ENCODE results near the gene RACGAP1.

The RACGAP1 gene

DNA sequence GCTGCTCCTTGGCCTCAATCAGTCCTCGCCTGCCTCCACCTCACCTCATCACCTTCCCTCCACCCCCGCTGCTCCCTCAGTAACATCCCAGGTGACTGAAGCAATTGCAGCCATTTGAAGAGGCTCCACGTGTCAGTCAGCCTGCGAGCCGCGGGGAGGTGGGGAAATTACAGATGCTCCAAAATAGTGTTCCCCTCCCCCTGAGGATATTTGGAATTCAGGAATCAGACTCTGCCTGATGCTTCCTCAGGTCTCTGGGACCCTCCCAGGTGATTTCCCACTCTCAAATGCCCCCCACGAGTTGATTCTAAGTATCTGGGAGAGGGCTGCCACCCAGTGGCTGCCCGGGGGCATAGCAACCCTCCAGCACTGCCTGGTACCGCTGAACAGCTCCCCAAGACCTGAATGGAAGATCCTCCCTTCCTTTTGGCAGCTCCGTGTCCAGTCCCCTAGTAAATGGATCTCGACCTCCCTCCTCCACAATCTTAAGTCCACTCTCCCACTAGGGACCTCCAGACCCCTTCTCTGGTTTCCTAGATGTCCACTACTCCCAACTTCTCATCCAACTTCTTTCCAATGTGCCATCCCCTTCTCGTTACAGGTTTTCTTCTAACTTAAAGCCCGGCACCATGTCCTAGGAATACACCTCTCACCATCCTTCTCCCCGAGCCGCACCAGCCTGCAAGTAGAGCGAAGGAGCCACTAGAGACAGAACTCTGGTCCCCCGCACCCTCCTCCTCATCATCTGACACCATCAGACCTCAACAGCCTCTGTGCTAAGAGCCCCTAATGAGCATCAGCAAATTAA is 30.7 kb upstream of the RACGAP1 start:
- H3K4me3 ChIP-seq (ENCODE audit: low read depth in 1 of 2, low read length in 2 of 2), result no peak overlapping the region
- H3K27ac ChIP-seq (ENCODE audit: low read depth, low read length), result no peak overlapping the region
- H3K27me3 ChIP-seq (ENCODE audit: control insufficient read depth in 1 of 2, insufficient read depth in 2 of 2, low read length in 2 of 2), result peaks cover 17 to 37% of the 10 kb centered on the region in 2 donors
- H3K4me1 ChIP-seq (ENCODE audit: control insufficient read depth in 1 of 2, insufficient read depth in 2 of 2, low read length in 2 of 2), result peaks cover 16 to 23% of the 10 kb centered on the region in 2 donors
- H3K9ac ChIP-seq (ENCODE audit: low read depth in 1 of 2, low read length in 2 of 2), result no peak overlapping the region
- H3K36me3 ChIP-seq (ENCODE audit: control insufficient read depth in 1 of 2, insufficient read depth in 2 of 2, low read length in 2 of 2), result no peaks in the 10 kb centered on the region
- H3K9me3 ChIP-seq (ENCODE audit: control insufficient read depth in 1 of 2, low read length in 2 of 2), result no peaks in the 10 kb centered on the region

DNA sequence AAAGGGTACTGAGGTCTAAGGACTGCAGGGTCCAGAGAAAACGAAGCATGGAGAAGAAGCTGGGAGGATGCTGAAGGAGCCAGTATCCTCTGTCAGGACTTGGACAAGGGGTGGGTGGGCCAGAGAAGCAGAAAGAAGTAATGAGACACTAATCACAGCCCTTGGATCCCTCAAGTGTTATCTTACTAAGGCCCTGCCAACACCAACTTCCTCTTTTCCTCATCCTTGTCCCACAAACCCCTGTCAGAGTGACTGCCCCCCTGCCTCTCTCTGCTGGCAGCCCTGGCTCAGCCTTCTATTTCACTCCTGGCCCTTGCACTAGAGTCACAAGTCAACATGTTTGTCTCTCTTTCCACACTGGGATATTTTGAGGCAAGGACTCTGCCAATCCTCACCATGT is 28.3 kb upstream of the RACGAP1 start:
- peaks cover 19 to 36% of the 10 kb centered on the region in 2 donors for H3K27me3 ChIP-seq (ENCODE audit: control insufficient read depth in 1 of 2, insufficient read depth in 2 of 2, low read length in 2 of 2)
- H3K36me3 ChIP-seq (ENCODE audit: control insufficient read depth in 1 of 2, insufficient read depth in 2 of 2, low read length in 2 of 2), result no peaks in the 10 kb centered on the region
- H3K4me1 ChIP-seq (ENCODE audit: control insufficient read depth in 1 of 2, insufficient read depth in 2 of 2, low read length in 2 of 2), result peaks cover 13 to 28% of the 10 kb centered on the region in 2 donors
- H3K9ac ChIP-seq (ENCODE audit: low read depth in 1 of 2, low read length in 2 of 2), result no peak overlapping the region
- no peak overlapping the region for H3K4me3 ChIP-seq (ENCODE audit: low read depth in 1 of 2, low read length in 2 of 2)
- no peaks in the 10 kb centered on the region for H3K9me3 ChIP-seq (ENCODE audit: control insufficient read depth in 1 of 2, low read length in 2 of 2)
- H3K27ac ChIP-seq (ENCODE audit: low read depth, low read length), result no peak overlapping the region

DNA sequence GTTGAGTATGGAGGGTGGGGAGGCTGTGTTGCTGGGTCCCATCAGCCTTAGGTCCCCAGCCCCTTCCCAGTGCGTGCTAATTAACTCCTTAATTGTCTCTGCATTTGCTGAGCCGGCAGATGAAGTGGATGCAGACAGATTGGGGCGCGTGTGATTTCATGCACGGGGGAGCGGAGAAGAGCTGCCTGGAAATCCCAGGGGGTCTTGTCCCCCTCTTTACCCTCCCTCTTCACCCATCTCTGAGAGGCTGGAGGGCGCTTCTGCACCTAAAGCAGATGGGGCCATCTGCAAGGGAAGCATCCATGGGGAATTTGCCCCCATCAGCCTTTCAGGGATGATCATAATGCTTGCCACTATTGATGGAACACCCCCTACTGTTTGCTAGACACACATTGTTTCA is 27.7 kb upstream of the RACGAP1 start:
- Histone ChIP-seq H3K27ac (ENCODE audit: low read depth, low read length) (no peak overlapping the region), H3K4me1 (ENCODE audit: control insufficient read depth in 1 of 2, insufficient read depth in 2 of 2, low read length in 2 of 2) (peaks cover 10 to 28% of the 10 kb centered on the region in 2 donors)

DNA sequence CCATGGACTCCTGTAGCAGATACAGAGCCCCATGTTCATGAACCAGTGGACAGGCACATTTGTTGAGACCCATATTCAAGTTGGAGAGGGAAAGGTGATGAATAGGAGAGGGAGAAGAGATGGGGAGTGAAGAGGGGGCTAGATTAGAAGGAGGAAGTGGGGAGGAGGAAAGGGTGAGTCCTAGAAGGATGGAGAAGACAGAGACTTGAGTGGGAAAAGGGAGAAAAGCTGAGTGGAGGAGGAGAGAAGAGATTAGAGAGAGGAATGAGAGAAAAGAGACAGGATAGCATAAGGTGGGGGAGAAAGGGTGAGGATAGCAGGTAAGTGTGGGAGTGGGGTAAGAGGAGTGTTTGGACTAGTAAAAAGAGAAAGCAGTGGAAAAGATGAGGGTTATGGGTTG is 27.2 kb upstream of the RACGAP1 start:
- H3K9ac ChIP-seq (ENCODE audit: low read depth in 1 of 2, low read length in 2 of 2), result no peak overlapping the region
- no peaks in the 10 kb centered on the region for H3K36me3 ChIP-seq (ENCODE audit: control insufficient read depth in 1 of 2, insufficient read depth in 2 of 2, low read length in 2 of 2)
- no peak overlapping the region for H3K4me3 ChIP-seq (ENCODE audit: low read depth in 1 of 2, low read length in 2 of 2)
- H3K27me3 ChIP-seq (ENCODE audit: control insufficient read depth in 1 of 2, insufficient read depth in 2 of 2, low read length in 2 of 2), result peaks cover 19 to 29% of the 10 kb centered on the region in 2 donors
- no peaks in the 10 kb centered on the region for H3K9me3 ChIP-seq (ENCODE audit: control insufficient read depth in 1 of 2, low read length in 2 of 2)
- peaks cover 9 to 28% of the 10 kb centered on the region in 2 donors for H3K4me1 ChIP-seq (ENCODE audit: control insufficient read depth in 1 of 2, insufficient read depth in 2 of 2, low read length in 2 of 2)
- H3K27ac ChIP-seq (ENCODE audit: low read depth, low read length), result no peak overlapping the region

More for the DNA sequence above, 27.7 kb upstream of the RACGAP1 start:
- Histone ChIP-seq H3K36me3 (ENCODE audit: control insufficient read depth in 1 of 2, insufficient read depth in 2 of 2, low read length in 2 of 2) (no peaks in the 10 kb centered on the region), H3K9me3 (ENCODE audit: control insufficient read depth in 1 of 2, low read length in 2 of 2) (no peaks in the 10 kb centered on the region), H3K4me3 (ENCODE audit: low read depth in 1 of 2, low read length in 2 of 2) (no peak overlapping the region), H3K9ac (ENCODE audit: low read depth in 1 of 2, low read length in 2 of 2) (no peak overlapping the region), H3K27me3 (ENCODE audit: control insufficient read depth in 1 of 2, insufficient read depth in 2 of 2, low read length in 2 of 2) (peaks cover 19 to 30% of the 10 kb centered on the region in 2 donors)

DNA sequence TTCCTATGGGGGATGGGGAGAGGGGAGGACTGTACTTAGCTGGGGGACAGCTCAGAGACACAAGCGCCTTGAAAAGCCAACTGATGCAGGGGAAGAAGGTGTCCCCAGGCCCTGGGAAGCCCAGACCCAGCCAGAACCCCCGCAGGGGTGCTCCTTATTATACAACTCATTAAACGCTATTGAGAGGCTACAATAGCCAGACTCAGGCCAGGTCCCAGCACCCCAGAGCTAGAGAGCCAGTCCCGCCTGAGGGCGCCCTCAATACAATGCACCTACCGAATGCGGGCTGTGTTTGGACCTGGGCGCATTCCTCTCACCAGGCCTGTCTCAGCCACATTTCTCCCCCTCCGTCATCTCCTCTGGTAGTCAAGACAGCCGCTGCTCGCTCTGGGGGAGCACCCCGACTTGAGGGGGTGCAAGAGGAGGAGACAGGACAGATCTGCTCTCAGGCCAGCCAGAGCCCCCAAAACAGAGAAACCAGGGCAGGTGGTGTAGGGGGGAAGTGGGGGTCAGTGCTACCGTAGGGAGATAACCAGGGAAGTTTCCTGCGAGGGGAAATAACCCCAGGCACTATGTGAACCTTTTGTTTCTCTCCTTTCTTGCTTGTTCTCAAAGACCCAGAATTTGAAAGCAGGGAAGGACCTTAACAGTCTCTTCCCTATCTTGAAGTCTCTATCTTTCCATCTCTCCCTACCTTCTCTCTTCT is 26.0 kb upstream of the RACGAP1 start:
- H3K4me3 ChIP-seq (ENCODE audit: low read depth in 1 of 2, low read length in 2 of 2), result no peak overlapping the region
- H3K9me3 ChIP-seq (ENCODE audit: control insufficient read depth in 1 of 2, low read length in 2 of 2), result no peaks in the 10 kb centered on the region
- peaks cover 12 to 19% of the 10 kb centered on the region in 2 donors for H3K27me3 ChIP-seq (ENCODE audit: control insufficient read depth in 1 of 2, insufficient read depth in 2 of 2, low read length in 2 of 2)

DNA sequence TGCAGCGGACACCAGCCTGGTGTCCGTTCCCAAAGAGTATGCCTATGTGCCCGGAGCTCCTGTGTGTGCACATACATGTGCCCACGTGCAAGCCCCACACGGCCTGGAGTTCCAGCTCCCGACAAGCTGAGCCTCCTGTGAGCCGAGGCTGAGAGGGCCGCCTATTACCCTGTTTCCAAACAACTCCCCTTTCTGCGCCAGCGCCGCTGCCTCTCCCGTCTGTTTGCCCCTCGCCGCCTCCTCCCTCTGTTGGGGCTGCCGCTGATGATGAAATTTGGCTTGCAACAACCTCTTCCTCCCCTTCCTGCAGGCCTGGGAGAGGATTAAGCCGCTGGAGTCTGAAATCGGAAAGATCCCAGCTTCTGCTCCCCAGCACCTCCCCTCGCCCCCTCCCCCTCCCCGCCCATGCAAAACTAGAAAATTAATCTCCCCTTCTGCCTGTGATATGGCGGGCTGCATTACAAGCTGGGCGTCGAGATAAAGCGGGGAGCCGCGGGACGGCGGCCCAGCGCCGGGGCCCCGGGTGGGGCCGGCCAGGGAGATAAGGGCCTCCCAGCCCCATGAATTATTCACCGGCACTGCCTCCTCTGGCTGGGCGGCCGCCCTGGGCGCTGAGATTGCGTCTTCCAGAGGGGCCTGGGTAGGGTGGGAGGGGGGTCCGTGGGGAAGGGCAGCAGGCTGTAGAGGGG is 25.3 kb upstream of the RACGAP1 start:
- Histone ChIP-seq H3K9ac (ENCODE audit: low read depth in 1 of 2, low read length in 2 of 2) (no peak overlapping the region), H3K27me3 (ENCODE audit: control insufficient read depth in 1 of 2, insufficient read depth in 2 of 2, low read length in 2 of 2) (peaks cover 12 to 16% of the 10 kb centered on the region in 2 donors), H3K4me3 (ENCODE audit: low read depth in 1 of 2, low read length in 2 of 2) (peak overlapping the region; percentile 29 to 50)

More for the DNA sequence above, 26.0 kb upstream of the RACGAP1 start:
- H3K27ac ChIP-seq (ENCODE audit: low read depth, low read length), result no peak overlapping the region
- H3K36me3 ChIP-seq (ENCODE audit: control insufficient read depth in 1 of 2, insufficient read depth in 2 of 2, low read length in 2 of 2), result no peaks in the 10 kb centered on the region
- no peak overlapping the region for H3K9ac ChIP-seq (ENCODE audit: low read depth in 1 of 2, low read length in 2 of 2)
- peaks cover 9 to 20% of the 10 kb centered on the region in 2 donors for H3K4me1 ChIP-seq (ENCODE audit: control insufficient read depth in 1 of 2, insufficient read depth in 2 of 2, low read length in 2 of 2)

DNA sequence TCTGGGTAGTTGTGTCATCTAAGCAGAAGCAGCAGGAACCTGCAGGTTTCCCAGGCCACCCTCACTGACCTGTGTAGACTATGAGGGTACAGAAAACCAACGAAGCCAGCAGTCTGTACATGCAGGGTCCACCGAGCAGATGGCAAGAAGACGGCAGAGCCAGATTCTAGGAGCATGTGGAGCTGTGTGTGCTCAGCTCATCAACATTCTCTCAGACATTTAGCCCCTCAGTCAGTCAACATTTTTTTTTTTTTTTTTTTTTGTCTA is 24.8 kb upstream of the RACGAP1 start:
- H3K4me3 ChIP-seq (ENCODE audit: low read depth in 1 of 2, low read length in 2 of 2), result peak overlapping the region in 1 of 2 donors; percentile 29
- H3K9ac ChIP-seq (ENCODE audit: low read depth in 1 of 2, low read length in 2 of 2), result no peak overlapping the region
- H3K27me3 ChIP-seq (ENCODE audit: control insufficient read depth in 1 of 2, insufficient read depth in 2 of 2, low read length in 2 of 2), result peaks cover 12 to 16% of the 10 kb centered on the region in 2 donors
- H3K4me1 ChIP-seq (ENCODE audit: control insufficient read depth in 1 of 2, insufficient read depth in 2 of 2, low read length in 2 of 2), result peaks cover 9 to 17% of the 10 kb centered on the region in 2 donors
- H3K27ac ChIP-seq (ENCODE audit: low read depth, low read length), result no peak overlapping the region
- H3K9me3 ChIP-seq (ENCODE audit: control insufficient read depth in 1 of 2, low read length in 2 of 2), result no peaks in the 10 kb centered on the region
- no peaks in the 10 kb centered on the region for H3K36me3 ChIP-seq (ENCODE audit: control insufficient read depth in 1 of 2, insufficient read depth in 2 of 2, low read length in 2 of 2)

More for the DNA sequence above, 25.3 kb upstream of the RACGAP1 start:
- peaks cover 9 to 17% of the 10 kb centered on the region in 2 donors for H3K4me1 ChIP-seq (ENCODE audit: control insufficient read depth in 1 of 2, insufficient read depth in 2 of 2, low read length in 2 of 2)
- H3K27ac ChIP-seq (ENCODE audit: low read depth, low read length), result no peak overlapping the region
- no peaks in the 10 kb centered on the region for H3K36me3 ChIP-seq (ENCODE audit: control insufficient read depth in 1 of 2, insufficient read depth in 2 of 2, low read length in 2 of 2)
- H3K9me3 ChIP-seq (ENCODE audit: control insufficient read depth in 1 of 2, low read length in 2 of 2), result no peaks in the 10 kb centered on the region

DNA sequence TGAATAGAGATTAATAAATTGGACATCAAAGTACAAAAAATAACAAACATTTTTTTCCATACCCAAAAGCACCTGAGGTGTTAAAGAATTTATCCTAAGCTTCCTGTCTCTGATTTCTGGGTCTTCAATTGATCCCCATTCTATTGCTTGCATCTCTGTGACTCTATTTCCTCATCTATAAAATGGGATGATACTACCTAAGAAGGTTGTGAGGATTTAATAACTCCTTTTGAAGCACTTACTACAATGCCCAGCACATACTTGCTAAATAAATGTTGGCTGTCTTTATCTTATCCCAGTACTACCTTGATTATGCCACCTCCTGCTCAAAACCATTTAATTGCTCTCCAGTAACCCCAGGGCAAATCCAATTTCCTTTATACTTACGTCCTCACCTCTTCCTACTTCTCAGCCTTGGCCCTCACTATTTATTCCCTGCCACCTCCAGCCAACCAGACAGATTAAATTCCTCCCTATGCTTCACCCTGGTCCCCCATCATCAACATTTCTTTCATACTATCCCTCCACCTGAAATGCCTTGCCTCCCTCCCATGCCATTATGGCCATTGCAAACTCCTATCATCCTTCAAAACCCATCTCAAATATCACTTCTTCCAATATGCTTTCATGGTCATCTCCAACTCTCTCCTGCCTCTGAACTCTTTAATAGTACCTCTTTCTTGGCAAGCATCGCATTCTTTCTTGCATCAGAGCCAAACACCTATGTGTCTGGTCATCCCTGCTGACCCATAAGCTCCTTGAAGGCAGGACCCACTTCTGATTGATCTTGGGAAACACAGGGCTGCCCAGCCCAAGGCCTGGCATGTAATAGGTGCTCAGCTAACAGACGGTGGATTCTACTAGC is 24.2 kb upstream of the RACGAP1 start:
- peaks cover 9 to 17% of the 10 kb centered on the region in 2 donors for H3K4me1 ChIP-seq (ENCODE audit: control insufficient read depth in 1 of 2, insufficient read depth in 2 of 2, low read length in 2 of 2)
- no peak overlapping the region for H3K27ac ChIP-seq (ENCODE audit: low read depth, low read length)
- H3K9ac ChIP-seq (ENCODE audit: low read depth in 1 of 2, low read length in 2 of 2), result no peak overlapping the region

DNA sequence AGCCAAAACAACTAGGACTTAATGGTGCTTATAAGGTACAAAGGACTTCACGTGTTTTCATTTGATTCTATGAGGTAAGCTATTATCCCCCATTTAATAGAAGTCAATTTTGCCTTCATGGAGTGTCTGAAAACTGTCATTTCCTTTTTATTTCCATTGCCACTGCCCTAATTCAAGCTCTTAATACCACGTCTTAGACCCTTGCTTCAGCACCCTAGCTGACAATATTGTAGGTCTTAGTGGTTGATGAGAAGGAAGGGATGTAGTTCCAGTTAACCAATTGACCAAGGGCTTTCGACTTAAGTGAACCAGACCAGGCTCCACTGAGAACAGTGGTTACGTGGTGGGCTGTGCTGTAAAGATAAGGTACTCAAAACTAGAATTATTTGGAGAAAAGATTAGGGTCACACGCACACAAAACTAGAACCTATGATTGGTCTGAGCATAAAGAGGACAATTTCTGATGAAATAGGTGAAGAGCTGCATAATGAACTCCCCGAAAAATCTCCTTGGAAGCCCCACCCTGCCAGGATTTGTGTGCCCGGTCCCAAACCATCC is 22.5 kb upstream of the RACGAP1 start:
- Histone ChIP-seq H3K4me1 (ENCODE audit: control insufficient read depth in 1 of 2, insufficient read depth in 2 of 2, low read length in 2 of 2) (peaks cover 9 to 17% of the 10 kb centered on the region in 2 donors), H3K27ac (ENCODE audit: low read depth, low read length) (no peak overlapping the region), H3K27me3 (ENCODE audit: control insufficient read depth in 1 of 2, insufficient read depth in 2 of 2, low read length in 2 of 2) (peaks cover 12 to 16% of the 10 kb centered on the region in 2 donors), H3K9ac (ENCODE audit: low read depth in 1 of 2, low read length in 2 of 2) (no peak overlapping the region), H3K36me3 (ENCODE audit: control insufficient read depth in 1 of 2, insufficient read depth in 2 of 2, low read length in 2 of 2) (no peaks in the 10 kb centered on the region), H3K4me3 (ENCODE audit: low read depth in 1 of 2, low read length in 2 of 2) (no peak overlapping the region), H3K9me3 (ENCODE audit: control insufficient read depth in 1 of 2, low read length in 2 of 2) (no peaks in the 10 kb centered on the region)

More for the DNA sequence above, 24.2 kb upstream of the RACGAP1 start:
- Histone ChIP-seq H3K4me3 (ENCODE audit: low read depth in 1 of 2, low read length in 2 of 2) (no peak overlapping the region), H3K27me3 (ENCODE audit: control insufficient read depth in 1 of 2, insufficient read depth in 2 of 2, low read length in 2 of 2) (peaks cover 12 to 16% of the 10 kb centered on the region in 2 donors), H3K36me3 (ENCODE audit: control insufficient read depth in 1 of 2, insufficient read depth in 2 of 2, low read length in 2 of 2) (no peaks in the 10 kb centered on the region), H3K9me3 (ENCODE audit: control insufficient read depth in 1 of 2, low read length in 2 of 2) (no peaks in the 10 kb centered on the region)

Measured in duodenal mucosa (tissue), 2 donors.